Measurements from ENCODE around the gene XG.
"Not testable (repeated sequence)": the region's sequence is repeated elsewhere in the genome, so short reads cannot be mapped to it uniquely, and the experiment has no call there.

The XG gene

GRCh38 chrX:2751874-2752300, at the start of gene XG:
XG (plus strand) TSS chrX:2752040; CDS start chrX:2752275, 235 bp downstream.
- not testable (repeated sequence) for DNase-seq

- DNase-seq: no peak
Observed at GRCh38 chrX:2703991-2704369, 47.9 kb upstream of the XG start.

- DNase-seq: no peak
Observed at GRCh38 chrX:2705046-2705832, 46.6 kb upstream of the XG start.

GRCh38 chrX:2707334-2707760, 44.5 kb upstream of the XG start:
- DNase-seq: no peak

- no peak for DNase-seq
Observed at GRCh38 chrX:2708021-2708420, 43.8 kb upstream of the XG start.

- DNase-seq: no peak
Observed at GRCh38 chrX:2708592-2709188, 43.1 kb upstream of the XG start.

GRCh38 chrX:2709556-2709955, 42.3 kb upstream of the XG start:
- no peak for DNase-seq

- no peak for DNase-seq
Observed at GRCh38 chrX:2710041-2710840, 41.6 kb upstream of the XG start.

- no peak for DNase-seq
Observed at GRCh38 chrX:2711441-2711840, 40.4 kb upstream of the XG start.

GRCh38 chrX:2712428-2712827, 39.4 kb upstream of the XG start:
- DNase-seq: no peak

- no peak for DNase-seq
Observed at GRCh38 chrX:2712890-2713840, 38.7 kb upstream of the XG start.

GRCh38 chrX:2714551-2714950, 37.3 kb upstream of the XG start:
- DNase-seq: no peak

GRCh38 chrX:2715066-2715600, 36.7 kb upstream of the XG start:
- no peak for DNase-seq

GRCh38 chrX:2717312-2717711, 34.5 kb upstream of the XG start:
- DNase-seq: no peak

- DNase-seq: no peak
Observed at GRCh38 chrX:2718821-2719220, 33.0 kb upstream of the XG start.

GRCh38 chrX:2719774-2720447, 31.9 kb upstream of the XG start:
- DNase-seq: no peak

GRCh38 chrX:2723286-2723879, 28.5 kb upstream of the XG start:
- no peak for DNase-seq

GRCh38 chrX:2727264-2727663, 24.6 kb upstream of the XG start:
- DNase-seq: not testable (repeated sequence)

GRCh38 chrX:2732076-2732475, 19.8 kb upstream of the XG start:
- no peak for DNase-seq

- no peak for DNase-seq
Observed at GRCh38 chrX:2732649-2733048, 19.2 kb upstream of the XG start.

- DNase-seq: no peak
Observed at GRCh38 chrX:2733286-2733685, 18.6 kb upstream of the XG start.
